ENCODE measurements around the gene ACOT8. TPM values are rescaled to one million over a fixed set of nuclear protein-coding genes. Genes with fewer than 3 reads are reported as not detected.

Gene ACOT8
- total RNA-seq, 1 experiment from 2014 or later: 38.1 TPM

DNA sequence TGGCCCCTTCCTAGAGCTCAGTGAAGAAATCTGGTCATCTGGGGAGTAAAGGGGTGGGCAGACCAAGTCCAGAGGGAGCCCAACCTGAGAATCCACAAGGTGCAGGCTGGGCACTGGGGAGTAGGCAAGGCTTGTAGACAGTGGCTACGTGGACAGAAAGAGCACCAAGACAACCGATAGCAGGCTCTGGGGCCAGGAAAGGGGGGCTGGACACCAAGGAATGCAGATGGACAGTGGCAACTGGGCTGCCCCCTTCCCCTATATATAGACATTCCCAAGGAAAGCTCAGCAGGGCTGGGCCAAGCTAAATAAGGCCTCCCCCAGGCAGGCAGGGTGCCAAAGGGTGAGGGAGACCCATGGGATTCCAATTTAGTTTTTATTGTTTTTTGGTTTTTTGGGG is 28.6 kb downstream of the ACOT8 start (continued):
- TF ChIP-seq, protein P1, sequence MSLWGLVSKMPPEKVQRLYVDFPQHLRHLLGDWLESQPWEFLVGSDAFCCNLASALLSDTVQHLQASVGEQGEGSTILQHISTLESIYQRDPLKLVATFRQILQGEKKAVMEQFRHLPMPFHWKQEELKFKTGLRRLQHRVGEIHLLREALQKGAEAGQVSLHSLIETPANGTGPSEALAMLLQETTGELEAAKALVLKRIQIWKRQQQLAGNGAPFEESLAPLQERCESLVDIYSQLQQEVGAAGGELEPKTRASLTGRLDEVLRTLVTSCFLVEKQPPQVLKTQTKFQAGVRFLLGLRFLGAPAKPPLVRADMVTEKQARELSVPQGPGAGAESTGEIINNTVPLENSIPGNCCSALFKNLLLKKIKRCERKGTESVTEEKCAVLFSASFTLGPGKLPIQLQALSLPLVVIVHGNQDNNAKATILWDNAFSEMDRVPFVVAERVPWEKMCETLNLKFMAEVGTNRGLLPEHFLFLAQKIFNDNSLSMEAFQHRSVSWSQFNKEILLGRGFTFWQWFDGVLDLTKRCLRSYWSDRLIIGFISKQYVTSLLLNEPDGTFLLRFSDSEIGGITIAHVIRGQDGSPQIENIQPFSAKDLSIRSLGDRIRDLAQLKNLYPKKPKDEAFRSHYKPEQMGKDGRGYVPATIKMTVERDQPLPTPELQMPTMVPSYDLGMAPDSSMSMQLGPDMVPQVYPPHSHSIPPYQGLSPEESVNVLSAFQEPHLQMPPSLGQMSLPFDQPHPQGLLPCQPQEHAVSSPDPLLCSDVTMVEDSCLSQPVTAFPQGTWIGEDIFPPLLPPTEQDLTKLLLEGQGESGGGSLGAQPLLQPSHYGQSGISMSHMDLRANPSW (CRISPR knock-in tag; conservative IDR thresholded peaks at IDR 0.05; ENCODE audit: low read depth): no peak
- TF ChIP-seq TEAD4 (CRISPR knock-in tag; IDR thresholded peaks at IDR 0.05): no peak
- TF ChIP-seq KAT7 (CRISPR knock-in tag; IDR thresholded peaks at IDR 0.05; ENCODE audit: borderline replicate concordance): no peak
- TF ChIP-seq, protein P2, sequence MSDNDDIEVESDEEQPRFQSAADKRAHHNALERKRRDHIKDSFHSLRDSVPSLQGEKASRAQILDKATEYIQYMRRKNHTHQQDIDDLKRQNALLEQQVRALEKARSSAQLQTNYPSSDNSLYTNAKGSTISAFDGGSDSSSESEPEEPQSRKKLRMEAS (CRISPR knock-in tag; IDR thresholded peaks at IDR 0.05): no peak
- no peak for TF ChIP-seq ZNF532 (CRISPR knock-in tag; IDR thresholded peaks at IDR 0.05; ENCODE audit: borderline replicate concordance)
- no peak for TF ChIP-seq ZNF138 (CRISPR knock-in tag; conservative IDR thresholded peaks at IDR 0.05)
- TF ChIP-seq ESRRA (CRISPR knock-in tag; IDR thresholded peaks at IDR 0.05; ENCODE audit: borderline replicate concordance): no peak
- TF ChIP-seq ARID4B (CRISPR knock-in tag; IDR thresholded peaks at IDR 0.05; ENCODE audit: borderline replicate concordance): no peak

DNA sequence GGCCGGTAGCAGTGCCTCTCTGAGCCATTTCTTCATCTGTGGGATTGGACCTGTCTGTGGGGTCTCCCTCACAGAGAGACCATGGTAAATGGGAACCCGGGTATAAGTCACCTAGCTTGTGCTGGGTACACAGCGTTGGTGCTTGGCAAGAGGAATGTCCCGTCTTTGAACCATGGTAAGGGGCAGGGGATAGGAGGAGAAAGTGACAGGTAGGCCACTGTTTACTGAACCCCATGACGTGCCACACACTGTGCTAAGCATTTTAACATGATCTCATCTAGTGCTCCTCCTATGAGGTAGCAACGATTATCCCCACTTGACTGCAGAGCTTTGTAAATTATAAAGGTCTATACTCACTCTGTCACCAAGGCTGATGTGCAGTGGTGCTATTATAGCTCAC is 29.5 kb downstream of the ACOT8 start:
- Mint-ChIP-seq H3K9me3 (no peaks in the 10 kb centered on the region), H3K36me3 (no peaks in the 10 kb centered on the region), H3K27ac (no peak overlapping the region), H3K4me1 (peaks cover 25% of the 10 kb centered on the region), H3K27me3 (ENCODE audit: low read depth) (peaks cover 20% of the 10 kb centered on the region), H3K4me3 (no peak overlapping the region)
- POLR2A ChIA-PET: no interaction called here
- no peak for ATAC-seq
- no peak for DNase-seq (ENCODE audit: low spot score)
- TF ChIP-seq KAT7 (CRISPR knock-in tag; IDR thresholded peaks at IDR 0.05; ENCODE audit: borderline replicate concordance) (no peak), SMAD4 (CRISPR knock-in tag; IDR thresholded peaks at IDR 0.05) (no peak), CREB1 (CRISPR knock-in tag; IDR thresholded peaks at IDR 0.05) (no peak), GRHL2 (CRISPR knock-in tag; IDR thresholded peaks at IDR 0.05; ENCODE audit: insufficient replicate concordance, severe bottlenecking) (no peak), OVOL2 (CRISPR knock-in tag; IDR thresholded peaks at IDR 0.05; ENCODE audit: borderline replicate concordance) (no peak)
- CTCF ChIA-PET: no interaction called here
